GM12892 (cell line): ENCODE results near the gene C1QTNF1.

Source experiments
- DNase-seq: peaks from one replicate; pipeline ENCODE4 v3.0.0; 2011; ENCODE audit not compliant: insufficient read length
- FAIRE-seq: peaks from 2 replicates; lab custom pipeline; 2011; peaks lifted over from hg19 to GRCh38; lab: Jason Lieb, UNC
- POLR2A ChIP-seq: IDR thresholded peaks from 2 replicates; pipeline ENCODE4 v1.6.1; 2011; ENCODE audit warnings: low read depth, low read length, control low read depth
- POLR2AphosphoS5 ChIP-seq: IDR thresholded peaks from 2 replicates; pipeline ENCODE4 v1.6.1; 2011; ENCODE audit warnings: low read depth, low read length, control low read depth
- TAF1 ChIP-seq: IDR thresholded peaks from 2 replicates; pipeline ENCODE4 v1.6.1; 2011; ENCODE audit warnings: low read depth, mild to moderate bottlenecking, control low read depth, low read length, borderline replicate concordance

C1QTNF1 gene

DNA sequence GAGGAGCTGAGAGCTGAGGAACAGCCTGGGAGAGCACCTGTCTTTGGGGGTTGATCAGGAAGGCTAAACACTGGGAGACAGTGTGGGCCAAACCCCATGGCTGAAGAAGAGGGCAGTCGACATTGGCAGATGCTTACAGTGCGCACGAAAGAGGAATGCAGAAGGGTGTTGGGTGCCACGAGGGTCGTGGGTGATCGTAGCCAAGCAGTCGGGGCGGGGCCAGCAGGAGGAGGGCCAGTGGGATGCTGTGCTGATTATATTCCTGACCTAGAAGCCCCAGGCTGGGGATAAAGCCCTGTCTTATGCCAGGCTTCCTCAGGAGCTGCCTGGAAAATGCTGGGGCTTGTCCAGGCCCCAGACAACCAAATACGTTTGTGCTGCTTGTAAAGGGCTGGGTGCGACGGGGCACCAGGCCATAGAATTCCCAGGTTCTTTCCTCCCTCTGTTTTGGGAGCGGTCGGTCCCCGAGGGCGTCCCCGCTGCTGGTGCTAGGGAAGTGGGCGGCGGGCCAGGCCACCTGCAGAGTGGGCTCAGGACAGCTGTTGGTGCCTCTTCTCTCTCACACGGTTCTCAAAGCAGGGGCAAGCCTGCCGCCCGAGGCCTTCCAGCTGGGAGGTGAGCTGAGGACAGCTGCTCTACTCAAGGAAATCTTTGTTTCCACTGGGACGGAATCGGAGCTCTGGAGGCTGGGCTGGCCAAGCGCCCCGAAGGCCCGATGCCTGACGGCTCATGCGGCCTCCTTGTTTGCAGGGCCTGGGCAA, 10.0 kb downstream of the C1QTNF1 start:
- TF ChIP-seq TAF1: no peak
- TF ChIP-seq POLR2AphosphoS5: no peak
- no peak for TF ChIP-seq POLR2A
- FAIRE-seq (no peak), DNase-seq (no peak)

GRCh38 chr17:79034931-79035485, 11.0 kb downstream of the C1QTNF1 start:
- FAIRE-seq: no peak
- TF ChIP-seq TAF1: no peak
- no peak for TF ChIP-seq POLR2A
- TF ChIP-seq POLR2AphosphoS5: no peak
- no peak for DNase-seq

DNA sequence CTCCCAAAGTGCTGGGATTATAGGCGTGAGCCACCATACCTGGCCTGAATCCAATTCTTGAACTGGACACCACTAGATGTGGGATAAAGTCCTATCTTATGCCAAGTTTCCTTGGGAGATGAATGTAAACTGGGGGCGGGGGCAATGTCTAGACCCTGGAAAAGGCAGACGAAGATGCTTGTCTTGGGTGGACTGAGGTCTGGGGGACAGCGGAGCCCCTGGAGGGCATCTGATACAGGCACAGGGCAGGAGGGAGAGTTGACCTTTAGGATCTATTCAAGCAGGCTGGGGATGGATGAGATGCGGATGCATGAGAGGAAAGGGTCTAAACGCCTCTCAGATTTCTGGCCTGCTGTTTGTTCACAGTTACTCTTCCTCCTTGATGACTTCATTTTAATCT, 11.7 kb downstream of the C1QTNF1 start:
- FAIRE-seq (no peak), DNase-seq (no peak)
- TF ChIP-seq TAF1 (no peak), POLR2A (no peak), POLR2AphosphoS5 (no peak)

GRCh38 chr17:79036181-79036580, 12.2 kb downstream of the C1QTNF1 start:
- no peak for TF ChIP-seq POLR2AphosphoS5
- no peak for TF ChIP-seq TAF1
- TF ChIP-seq POLR2A: no peak
- no peak for DNase-seq
- FAIRE-seq: no peak

- DNase-seq: no peak
- no peak for FAIRE-seq
- no peak for TF ChIP-seq POLR2AphosphoS5
- no peak for TF ChIP-seq POLR2A
- no peak for TF ChIP-seq TAF1
Observed at GRCh38 chr17:79036596-79036995, 12.6 kb downstream of the C1QTNF1 start.

GRCh38 chr17:79038545-79039135, 14.7 kb downstream of the C1QTNF1 start:
- FAIRE-seq: no peak
- peak; percentile 30 for DNase-seq
- TF ChIP-seq TAF1 (no peak), POLR2A (no peak), POLR2AphosphoS5 (no peak)

GRCh38 chr17:79039171-79039570, 15.2 kb downstream of the C1QTNF1 start:
- no peak for FAIRE-seq
- TF ChIP-seq POLR2A (no peak), TAF1 (no peak), POLR2AphosphoS5 (no peak)
- DNase-seq: no peak

GRCh38 chr17:79039886-79040285, 15.9 kb downstream of the C1QTNF1 start:
- TF ChIP-seq TAF1 (no peak), POLR2AphosphoS5 (no peak), POLR2A (no peak)
- FAIRE-seq: no peak
- DNase-seq: peak; percentile 5

GRCh38 chr17:79041041-79041570, 17.1 kb downstream of the C1QTNF1 start:
- TF ChIP-seq POLR2A: no peak
- no peak for TF ChIP-seq POLR2AphosphoS5
- no peak for TF ChIP-seq TAF1
- peak; percentile 5 for DNase-seq
- no peak for FAIRE-seq

GRCh38 chr17:79041723-79042420, 17.9 kb downstream of the C1QTNF1 start:
- FAIRE-seq (no peak), DNase-seq (peak; percentile 4)
- TF ChIP-seq POLR2AphosphoS5 (no peak), TAF1 (no peak), POLR2A (no peak)

- TF ChIP-seq TAF1 (no peak), POLR2AphosphoS5 (no peak), POLR2A (no peak)
Observed at GRCh38 chr17:79042421-79043190, 18.6 kb downstream of the C1QTNF1 start.

More at GRCh38 chr17:79042421-79043190, 18.6 kb downstream of the C1QTNF1 start:
- DNase-seq: peak; percentile 57
- FAIRE-seq: peak; percentile 78
